GM21619 (cell line): ENCODE data around the gene MRPL36.
"Not testable (repeated sequence)": the region's sequence is repeated elsewhere in the genome, so short reads cannot be mapped to it uniquely, and the experiment has no call there.

Source experiments
- ATAC-seq: cut with Tn5 transposase; IDR thresholded peaks from one replicate; pipeline ENCODE4 v1.9.1; 2021; ENCODE audit not compliant: unreplicated experiment

MRPL36 gene

DNA sequence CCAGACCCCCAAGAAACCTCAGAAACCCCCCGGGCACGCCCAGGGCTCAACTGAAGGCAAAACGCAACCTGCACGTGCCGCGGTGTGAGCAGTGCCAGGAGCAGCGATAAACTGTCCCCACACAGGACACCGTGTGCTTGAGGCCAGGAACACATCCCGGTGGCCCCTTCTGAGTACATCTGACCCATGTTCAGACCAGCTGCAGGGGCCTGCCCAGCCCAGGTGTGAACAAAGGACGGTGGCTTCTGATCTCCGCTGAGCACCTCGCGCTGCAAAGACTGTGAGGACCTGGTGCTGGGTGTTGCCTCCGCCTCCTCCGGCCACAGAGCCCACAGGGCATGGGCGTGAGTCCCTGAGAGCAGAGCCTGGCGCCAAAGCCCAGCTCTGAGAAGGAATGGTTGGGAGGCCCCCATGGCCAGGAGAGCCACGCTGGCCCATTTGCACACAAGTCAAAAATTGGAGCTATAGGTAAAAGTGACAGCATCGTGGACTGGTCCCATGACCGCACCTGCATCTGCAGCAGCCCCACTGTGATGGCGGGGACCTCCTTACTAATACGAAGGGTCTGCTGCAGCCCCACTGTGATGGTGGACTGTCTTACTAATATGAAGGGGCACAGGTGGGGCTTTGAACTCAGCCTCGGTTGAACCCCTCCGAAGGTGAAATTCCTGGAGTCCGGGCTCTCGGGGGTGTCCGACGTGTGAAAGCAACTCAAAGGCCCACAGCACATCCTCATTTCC is 33.0 kb upstream of the MRPL36 start:
- ATAC-seq, result no peak

DNA sequence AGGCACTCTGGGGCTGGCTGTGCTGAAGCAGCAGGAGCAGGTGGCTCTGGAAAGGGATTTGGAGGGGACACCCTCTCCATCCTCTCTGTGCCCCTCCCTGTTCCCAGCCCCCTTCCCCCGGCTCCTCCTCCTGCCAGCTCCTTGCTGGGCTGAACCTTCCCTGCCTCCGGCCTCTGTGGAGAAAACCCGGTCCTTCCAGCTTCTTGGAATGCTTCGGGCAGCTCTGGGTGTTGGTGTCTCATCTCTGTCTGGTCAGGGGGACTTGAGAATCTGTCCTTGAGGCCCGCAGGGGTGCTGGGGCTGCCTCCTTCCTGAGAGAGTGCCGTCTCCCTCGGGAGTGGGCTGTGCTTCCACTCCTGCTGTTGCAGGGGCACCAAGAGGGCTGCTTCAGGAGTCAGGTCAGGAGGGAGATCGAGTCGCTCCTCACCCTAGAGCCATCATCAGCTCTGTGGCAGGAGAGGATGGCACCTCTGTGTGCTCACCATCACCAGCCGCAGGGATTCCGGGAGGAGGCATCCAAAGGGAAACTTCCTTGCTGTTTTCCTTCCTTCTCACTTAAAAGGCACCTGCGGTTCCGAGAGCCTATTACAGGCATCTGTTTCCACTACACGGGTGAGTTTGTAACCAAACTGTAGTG is 32.2 kb upstream of the MRPL36 start:
- ATAC-seq, result no peak

DNA sequence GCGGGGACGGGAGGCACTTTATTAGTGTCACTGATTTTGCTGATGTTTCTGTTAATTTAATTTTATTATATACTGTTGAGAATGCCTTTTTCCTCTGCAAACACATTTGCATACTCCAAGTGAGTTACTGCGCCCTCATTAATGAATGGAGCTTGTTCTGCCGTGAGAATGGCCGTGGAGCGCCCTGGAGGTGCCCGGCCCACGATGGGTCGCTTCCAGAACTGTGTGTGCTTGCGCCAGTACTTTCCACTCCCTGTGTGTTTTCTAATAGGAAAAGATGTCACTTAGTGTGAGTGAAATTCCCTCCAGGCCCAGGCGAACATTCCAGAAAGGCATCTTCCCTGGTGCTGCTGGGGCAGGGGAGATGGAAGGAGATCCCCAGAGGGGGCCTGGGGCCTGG is 31.6 kb upstream of the MRPL36 start:
- no peak for ATAC-seq

DNA sequence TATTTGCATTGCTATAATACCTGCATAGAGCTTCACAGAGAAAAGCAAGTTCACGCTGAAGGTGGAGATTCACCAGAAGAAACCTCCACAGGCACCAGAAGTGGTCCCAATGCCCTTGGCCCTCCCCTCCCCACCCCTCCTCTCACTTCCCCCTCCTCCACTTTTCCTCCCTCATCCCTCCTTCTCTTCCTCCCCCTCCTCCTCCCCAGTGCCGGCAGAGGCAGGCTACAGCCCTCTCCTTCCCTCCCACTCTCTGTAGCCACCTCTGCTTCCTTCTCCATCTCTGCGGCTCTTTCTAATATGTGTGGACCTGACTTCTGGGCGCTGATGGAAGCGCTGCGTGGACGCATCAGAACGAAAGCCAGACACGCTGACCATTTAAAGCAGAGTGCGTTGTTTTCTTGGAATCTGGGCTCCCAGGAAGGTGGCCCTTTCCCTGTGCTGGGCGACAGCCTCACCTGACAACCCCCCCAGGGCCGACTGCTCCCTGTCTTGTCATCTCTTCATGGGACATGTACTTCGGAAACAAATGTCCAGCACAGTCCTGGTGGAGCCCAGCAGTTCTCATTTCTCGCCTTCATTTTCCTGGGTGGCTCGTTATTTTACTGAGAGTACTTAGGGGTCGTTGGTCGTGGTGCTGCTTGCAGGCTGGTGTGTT is 31.1 kb upstream of the MRPL36 start:
- ATAC-seq, result no peak

DNA sequence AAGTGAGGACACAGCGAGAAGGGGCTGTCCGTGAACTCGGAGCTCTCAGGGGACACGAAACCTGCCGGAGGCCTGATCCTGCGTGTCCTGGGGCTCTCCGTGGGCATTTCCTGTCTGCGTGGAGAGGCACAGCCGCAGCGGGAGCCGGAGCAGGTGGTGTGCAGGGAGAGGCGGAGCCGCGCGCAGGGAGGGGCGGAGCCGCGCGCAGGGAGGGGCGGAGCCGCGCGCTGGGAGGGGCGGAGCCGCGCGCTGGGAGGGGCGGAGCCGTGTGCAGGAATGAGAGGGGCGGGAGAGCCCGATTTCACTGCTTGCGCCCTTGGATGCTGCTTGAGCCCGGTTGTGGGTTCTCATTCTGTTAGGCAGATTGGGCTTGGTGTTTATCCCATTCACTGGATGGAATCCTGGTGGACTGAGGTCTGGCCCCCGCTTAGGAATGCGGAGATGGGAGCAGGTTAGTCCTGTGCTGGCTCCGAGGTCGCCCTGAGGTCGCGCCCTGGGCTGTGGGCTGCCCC is 28.3 kb upstream of the MRPL36 start:
- peak; percentile 69 for ATAC-seq

DNA sequence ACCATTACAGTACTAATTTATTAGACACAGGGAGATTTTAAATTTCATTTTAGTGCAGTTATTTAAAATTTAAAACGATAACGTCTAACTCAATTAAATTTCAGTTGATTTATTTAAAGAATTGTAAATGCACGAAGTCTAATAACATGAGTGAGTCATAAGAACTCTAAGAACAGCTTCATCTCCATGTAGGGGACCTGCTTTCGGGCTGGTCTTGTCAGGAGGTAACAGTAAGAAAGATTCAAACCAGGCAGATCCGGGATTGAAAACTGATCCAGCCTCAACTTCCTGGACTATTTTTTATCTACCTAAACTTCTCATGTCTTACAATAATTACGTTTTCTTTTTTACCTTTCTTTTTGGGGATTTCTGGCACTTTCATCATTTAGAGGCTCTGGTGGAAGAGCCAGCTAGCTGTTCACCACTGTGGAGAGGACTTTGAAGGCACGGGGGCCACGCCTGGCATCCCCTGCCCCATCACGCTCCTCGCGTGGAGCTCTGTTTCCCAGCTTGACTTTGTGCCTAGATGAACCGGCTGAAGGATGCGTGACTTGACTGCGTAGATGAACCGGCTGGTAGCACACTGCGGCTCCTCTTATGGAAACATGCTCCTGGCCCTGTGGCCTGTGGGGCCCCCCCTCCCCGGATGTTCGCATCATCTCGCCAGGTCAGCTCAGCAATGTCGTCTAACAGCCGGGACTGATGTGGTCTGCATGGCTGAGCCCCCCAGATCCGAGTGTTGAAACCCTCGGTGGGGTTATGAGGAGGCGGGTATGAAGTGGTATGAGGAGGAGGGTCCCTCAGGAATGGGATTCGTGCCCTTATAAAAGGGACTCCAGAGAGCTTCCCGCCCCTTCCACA is 27.6 kb upstream of the MRPL36 start:
- ATAC-seq, result no peak

DNA sequence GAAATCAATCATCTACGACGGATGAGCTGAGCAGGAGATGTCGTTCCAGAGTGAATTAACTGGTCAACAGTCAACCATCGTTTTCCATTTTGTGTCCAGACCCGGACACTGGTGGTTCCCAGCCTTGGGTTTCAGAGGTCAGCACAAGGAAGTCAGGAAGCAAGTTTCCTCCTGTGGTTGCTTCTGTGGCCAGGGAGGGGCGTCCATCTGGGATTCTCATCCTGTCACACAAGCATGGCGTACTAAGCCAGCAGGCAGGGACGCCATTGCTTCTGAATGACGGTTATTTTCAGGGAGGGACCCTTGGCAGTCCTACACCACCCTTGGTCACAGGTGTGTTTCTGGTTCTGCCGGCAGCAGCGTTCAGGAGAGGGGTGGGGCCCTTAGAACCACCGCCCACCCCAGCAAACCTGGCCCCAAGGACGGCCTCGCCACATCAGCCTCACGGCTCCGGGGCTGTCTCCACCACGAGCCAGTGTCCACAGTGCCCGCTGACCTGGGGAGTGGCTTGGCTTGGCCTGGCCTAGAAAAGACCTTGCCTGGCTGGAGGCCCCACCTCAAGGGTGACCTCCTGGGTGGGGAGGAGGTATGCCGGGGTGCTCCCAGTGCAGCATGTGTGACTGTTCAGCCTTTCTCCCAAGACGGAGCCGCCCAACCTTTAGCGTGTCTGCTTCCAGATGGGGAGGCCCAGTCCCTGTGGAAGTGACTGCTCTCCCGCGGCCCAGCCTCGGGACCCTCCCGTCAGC is 26.8 kb upstream of the MRPL36 start:
- ATAC-seq, result no peak

DNA sequence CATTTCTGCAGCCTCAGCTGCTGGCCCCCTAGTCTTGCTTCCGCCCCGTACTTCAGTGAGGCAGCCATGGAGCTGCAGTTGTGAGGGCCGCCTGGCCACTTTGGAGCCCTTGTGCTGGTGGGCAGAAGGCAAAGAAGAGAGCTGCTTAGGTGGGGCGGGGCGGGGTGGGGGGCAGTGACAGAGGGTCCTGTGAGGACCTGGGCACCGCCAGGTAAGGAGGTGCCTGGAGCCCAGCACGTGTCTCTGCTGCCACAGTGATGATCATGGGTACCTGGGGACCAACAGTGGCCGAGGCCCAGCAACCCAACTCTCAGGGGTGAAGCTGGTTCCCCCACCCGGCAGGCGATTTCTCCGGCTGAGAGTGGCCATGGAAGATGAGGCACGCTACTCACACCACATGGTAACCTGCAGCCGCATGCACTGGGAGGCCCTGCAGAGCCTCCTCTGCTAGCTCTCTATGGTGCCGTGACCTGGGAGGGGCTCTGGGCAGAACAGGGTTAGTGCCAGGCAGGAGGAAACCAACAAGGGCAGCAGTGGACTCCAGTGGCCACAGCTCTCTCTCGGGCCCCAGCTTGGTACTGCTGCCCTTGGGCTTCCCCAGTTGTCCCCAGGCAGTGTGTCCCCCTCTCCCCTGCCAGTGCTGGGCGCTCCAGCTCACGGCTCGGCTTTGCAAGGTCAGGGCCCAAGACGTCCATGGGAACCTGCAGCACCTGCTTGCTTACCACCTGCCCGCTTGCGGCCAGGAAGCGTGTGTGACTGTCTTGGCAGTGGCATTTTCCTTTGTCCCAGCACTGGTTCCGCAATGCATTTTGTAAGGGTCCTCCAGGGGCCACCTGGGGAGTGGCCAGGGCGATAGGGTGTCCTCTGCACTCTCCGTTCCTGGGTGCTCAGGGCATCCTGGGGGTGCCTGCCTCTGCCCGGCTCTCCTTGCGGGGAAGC is 25.5 kb upstream of the MRPL36 start:
- no peak for ATAC-seq

DNA sequence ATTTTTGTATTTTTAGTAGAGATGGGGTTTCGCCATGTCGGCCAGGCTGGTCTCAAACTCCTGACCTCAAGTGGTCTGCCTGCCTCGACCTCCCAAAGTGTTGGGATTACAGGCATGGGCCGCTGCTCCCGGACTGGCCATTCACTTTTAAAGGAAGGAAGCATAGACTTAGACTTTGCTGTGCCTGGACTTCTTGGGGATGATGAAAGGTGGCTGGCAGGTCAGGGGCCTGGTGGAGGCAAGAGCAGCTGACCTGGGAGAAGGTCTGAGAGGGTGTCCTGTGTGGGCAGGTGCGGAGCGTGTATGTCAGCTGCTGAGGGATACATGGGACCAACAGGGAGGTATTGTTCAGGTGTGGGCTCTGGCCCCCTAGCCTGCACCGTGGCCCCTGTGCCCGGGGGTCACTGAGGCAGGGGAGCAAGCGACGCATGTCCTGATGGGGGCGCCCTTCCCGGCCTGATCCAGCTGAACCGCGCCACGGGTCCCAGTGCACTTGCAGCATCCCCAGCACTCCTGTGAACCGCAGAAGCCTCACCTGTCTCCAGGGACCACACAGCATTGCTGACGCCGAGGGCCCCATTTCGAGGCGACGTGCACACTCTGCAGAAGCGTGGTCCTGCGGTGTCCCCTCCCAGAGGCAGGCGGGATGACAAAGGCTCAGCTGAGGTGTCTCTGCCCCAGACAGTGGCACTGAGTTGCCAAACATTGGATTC is 24.6 kb upstream of the MRPL36 start:
- no peak for ATAC-seq

DNA sequence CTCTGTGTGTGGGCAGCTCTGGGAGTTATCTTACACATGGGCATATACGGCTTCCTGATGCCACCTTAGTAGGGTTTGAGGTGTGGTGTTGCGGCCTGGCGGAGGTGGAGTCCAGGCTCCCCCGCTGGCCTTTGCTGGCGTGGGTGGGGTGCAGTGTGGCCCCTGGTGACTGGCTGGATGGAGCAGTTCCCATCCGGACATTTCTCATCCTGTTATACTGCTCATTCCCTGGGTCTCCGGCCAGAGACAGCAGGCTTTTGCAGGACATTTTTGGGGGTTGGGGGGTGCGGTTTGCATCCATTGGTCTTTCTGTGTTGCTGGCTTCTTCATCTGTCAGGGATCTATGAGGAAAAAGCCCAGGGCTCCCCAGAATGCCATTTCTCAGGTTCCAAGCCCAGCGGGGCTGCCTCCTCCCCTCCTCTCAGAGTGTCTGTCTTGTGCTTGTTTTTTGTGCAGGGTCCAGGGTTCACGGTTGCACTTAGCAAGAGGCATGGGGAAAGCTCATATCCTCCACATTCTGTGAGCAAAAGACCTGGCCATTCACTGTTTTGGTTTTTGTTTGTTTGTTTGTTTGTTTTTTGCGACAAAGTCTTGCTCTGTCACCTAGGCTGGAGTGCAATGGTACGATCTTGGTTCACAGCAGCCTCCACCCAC is 23.9 kb upstream of the MRPL36 start:
- no peak for ATAC-seq

DNA sequence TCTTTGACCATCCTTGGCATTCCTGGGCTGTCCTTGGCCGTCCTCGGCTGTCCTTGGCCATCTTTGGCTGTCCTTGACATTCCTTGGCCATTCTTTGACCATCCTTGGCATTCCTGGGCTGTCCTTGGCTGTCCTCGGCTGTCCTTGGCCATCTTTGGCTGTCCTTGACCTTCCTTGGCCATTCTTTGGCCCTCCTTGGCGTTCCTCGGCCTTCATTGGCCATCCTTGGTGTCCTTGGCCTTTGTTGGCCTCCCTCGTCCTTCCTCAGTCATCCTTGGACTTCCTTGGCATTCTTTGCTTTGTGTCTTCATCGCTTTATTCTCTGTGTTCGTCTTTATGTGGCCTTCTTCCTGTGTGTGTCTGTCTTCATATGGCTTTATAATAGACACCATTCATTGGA is 22.2 kb upstream of the MRPL36 start:
- ATAC-seq, result no peak

DNA sequence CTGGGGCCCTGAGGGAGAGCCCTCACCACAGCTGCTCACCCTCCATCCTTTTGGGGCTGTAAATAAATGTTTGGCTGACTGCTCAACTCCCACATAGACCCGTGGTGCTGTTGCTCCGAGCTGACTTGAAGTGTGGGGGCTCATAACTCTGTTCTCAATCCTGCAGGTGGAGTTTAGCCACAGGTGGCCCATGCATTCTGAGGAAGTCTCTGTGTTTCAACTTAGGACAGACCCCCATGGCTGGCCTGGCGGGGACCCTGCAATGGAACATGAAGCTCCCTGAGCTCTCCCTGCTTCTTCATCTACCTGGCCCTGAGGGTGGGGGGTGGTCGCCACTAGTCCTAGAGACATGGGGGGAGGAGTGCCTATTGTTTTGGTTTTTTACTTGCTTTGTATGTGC is 21.3 kb upstream of the MRPL36 start:
- ATAC-seq, result no peak

DNA sequence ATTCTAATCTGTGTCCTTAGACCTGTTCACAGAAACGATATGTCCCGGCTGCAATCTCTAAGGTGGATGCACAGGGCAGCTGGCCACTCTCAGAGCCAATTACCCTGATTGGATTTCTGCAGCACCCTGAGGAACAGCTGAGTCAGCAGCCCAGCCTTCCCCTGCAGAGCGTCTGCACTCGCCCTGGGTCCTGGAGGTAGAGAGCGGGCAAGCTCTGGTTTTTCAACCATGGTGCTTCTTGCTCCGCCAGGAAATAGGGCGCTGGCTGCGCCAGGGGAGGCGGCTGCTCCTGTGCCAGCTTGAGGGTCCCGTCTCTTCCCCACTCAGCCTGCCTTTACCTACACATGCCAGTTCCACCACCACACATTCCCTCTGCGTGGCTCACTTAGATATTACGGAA is 20.7 kb upstream of the MRPL36 start:
- no peak for ATAC-seq

DNA sequence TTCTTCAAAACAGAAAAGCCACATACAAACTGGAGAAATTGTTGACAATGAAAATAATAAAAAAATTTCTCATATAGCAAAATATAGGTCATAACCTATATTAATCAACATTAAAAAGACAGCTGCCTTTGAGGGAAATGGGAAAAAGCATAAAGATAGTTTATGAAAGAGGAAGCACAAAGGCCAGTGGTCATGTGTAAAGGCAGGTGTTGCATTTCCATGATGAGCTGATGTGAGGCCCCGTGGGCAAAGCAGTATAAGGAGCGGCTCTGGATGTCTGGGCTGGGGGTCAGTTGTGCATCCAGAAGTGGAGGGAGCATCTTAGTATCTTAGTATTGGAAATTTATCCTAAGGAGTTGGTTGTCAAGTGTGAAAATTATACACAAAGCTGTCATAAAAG is 19.8 kb upstream of the MRPL36 start:
- ATAC-seq, result no peak

DNA sequence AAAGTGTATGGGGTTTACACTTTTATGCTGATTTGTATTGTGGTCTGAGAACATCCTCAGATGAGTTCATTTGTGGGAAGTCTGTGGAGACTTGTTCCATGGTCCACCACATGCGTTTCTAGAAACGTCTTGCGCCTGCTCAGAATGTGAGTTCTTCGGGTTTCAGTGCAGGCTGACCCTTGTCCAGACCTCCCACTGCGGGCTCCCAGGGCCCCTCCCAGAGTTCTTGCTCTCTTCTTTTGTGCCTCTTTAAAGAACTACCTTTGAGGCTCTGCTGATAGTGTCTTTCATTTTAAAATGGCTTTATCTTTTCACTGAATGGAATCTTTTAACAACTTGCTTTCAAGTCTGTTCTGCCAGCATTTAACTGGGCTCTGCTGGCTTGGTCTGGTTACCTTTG is 19.1 kb upstream of the MRPL36 start:
- ATAC-seq, result no peak

DNA sequence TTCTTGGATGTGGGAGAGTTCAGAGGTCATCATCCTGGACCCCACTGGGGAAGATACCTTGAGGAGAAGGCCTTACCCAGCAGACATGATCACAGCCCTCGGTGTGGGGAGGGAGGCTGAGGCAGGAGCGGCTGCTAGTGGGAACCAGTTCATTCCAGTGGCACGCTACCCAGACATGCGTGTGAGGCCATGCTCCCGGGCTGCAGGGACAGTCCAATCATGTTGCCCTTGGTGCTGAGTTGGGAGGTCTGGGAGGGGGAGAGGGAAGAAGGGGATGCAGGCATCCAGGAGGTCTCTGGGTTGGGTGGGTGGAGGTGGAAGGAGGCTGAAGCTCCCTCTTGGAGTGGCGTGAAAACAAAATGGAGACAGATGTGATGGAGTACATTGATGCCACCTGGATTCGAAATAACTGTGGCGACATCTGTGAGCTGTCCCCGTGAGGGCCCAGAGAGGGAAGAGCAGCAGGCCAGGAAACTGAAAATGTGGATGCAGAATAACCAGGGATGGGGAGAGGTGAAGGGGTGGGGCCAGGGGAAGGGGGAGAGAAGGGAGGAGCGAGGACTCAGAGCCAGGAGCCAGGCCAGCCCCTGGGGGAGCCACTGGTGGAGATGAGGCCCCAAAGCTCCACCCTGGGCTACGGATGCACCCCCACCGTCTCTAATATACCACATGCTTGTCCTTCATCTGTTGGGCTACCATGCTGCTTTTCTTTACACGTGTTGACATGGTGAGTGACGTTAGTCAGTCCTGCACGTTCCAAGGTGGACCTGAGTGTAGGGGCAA is 17.8 kb upstream of the MRPL36 start:
- ATAC-seq, result no peak

DNA sequence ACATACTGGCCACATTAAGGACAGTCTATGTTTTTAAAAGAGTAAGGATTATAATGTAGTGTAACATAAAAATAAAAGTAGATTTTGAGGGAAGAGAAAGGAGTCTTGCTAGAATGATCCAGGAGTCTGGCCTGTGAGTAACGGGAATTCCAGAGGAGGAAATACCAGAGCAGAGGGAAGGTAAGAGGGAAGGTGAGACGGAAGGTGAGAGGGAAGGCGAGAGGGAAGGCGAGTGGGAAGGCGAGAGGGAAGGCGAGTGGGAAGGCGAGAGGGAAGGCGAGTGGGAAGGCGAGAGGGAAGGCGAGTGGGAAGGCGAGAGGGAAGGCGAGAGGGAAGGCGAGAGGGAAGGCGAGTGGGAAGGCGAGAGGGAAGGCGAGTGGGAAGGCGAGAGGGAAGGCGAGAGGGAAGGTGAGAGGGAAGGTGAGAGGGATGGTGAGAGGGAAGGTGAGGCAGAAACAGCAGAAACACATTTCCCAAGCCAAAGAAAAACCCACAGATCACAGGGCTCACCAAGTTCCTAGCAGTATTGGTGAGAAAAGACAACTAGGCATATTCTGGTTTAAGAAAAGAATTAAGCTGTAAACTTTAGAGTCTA is 17.0 kb upstream of the MRPL36 start:
- ATAC-seq, result not testable (repeated sequence)
